Glutamatergic neuron (in vitro differentiated cells): ENCODE measurements around the gene DOCK10. TPM values are rescaled to one million over a fixed set of nuclear protein-coding genes. Genes with fewer than 3 reads are reported as not detected.

ENCODE experiments used
- DNase-seq: peaks from one replicate; pipeline ENCODE4 v3.0.0; 2022
- H3K27ac Mint-ChIP-seq: one replicate; pipeline ENCODE4 v1.8.0; 2020; ENCODE audit warnings: mild to moderate bottlenecking, mixed read lengths, inconsistent platforms; ENCODE audit not compliant: unreplicated experiment
- H3K27me3 Mint-ChIP-seq: one replicate; pipeline ENCODE4 v1.8.0; 2020; ENCODE audit warnings: mild to moderate bottlenecking, moderate library complexity, mixed read lengths, inconsistent platforms; ENCODE audit not compliant: unreplicated experiment
- H3K36me3 Mint-ChIP-seq: one replicate; pipeline ENCODE4 v1.8.0; 2020; ENCODE audit warnings: mild to moderate bottlenecking, mixed read lengths, inconsistent platforms; ENCODE audit not compliant: unreplicated experiment
- H3K4me1 Mint-ChIP-seq: one replicate; pipeline ENCODE4 v1.8.0; 2020; ENCODE audit warnings: mild to moderate bottlenecking, low read depth, mixed read lengths, inconsistent platforms; ENCODE audit not compliant: unreplicated experiment
- H3K4me3 Mint-ChIP-seq: one replicate; pipeline ENCODE4 v1.8.0; 2020; ENCODE audit warnings: mild to moderate bottlenecking, mixed read lengths, inconsistent platforms; ENCODE audit not compliant: unreplicated experiment
- H3K9me3 Mint-ChIP-seq: one replicate; pipeline ENCODE4 v1.8.0; 2020; ENCODE audit warnings: mild to moderate bottlenecking, moderate library complexity, mixed read lengths, inconsistent platforms; ENCODE audit not compliant: unreplicated experiment
- CTCF ChIP-seq: fragments of 200-600 bp; sonication (generic); IDR thresholded peaks from one replicate; pipeline ENCODE4 v1.5.0; 2021; ENCODE audit not compliant: partially characterized antibody, unreplicated experiment
- total RNA-seq: library from RNA; stranded (reverse); fragmentation: NEBNext Ultra II Directional; extraction: Animal tissue kit (Norgen Biotek cat#: 25700); gene quantifications from one replicate; pipeline ENCODE4 v1.2.1, GENCODE V29; 2021; ENCODE audit not compliant: unreplicated experiment

Gene DOCK10
- total RNA-seq, 1 donor from 2014 or later, result 1.1 TPM

- TF ChIP-seq CTCF, result no peak
- Mint-ChIP-seq H3K27me3 (peaks cover 3% of the 10 kb centered on the region), H3K36me3 (no peaks in the 10 kb centered on the region), H3K27ac (no peak overlapping the region), H3K4me3 (no peak overlapping the region), H3K4me1 (no peaks in the 10 kb centered on the region), H3K9me3 (peaks cover 4% of the 10 kb centered on the region)
- no peak for DNase-seq
Observed at GRCh38 chr2:225083276-225083675, 41.0 kb upstream of the DOCK10 start.

GRCh38 chr2:225076125-225076524 lies 33.9 kb upstream of the DOCK10 start:
- Mint-ChIP-seq H3K36me3 (no peaks in the 10 kb centered on the region), H3K27ac (no peak overlapping the region), H3K4me1 (peaks cover 4% of the 10 kb centered on the region), H3K27me3 (no peaks in the 10 kb centered on the region), H3K4me3 (no peak overlapping the region), H3K9me3 (peaks cover 4% of the 10 kb centered on the region)
- no peak for DNase-seq
- no peak for TF ChIP-seq CTCF

- Mint-ChIP-seq H3K4me1 (peaks cover 11% of the 10 kb centered on the region), H3K27ac (no peak overlapping the region), H3K4me3 (no peak overlapping the region), H3K9me3 (peaks cover 4% of the 10 kb centered on the region), H3K36me3 (no peaks in the 10 kb centered on the region), H3K27me3 (no peaks in the 10 kb centered on the region)
- DNase-seq, result no peak
- TF ChIP-seq CTCF, result no peak
Observed at GRCh38 chr2:225074919-225075681, 32.8 kb upstream of the DOCK10 start.

- TF ChIP-seq CTCF, result no peak
- H3K4me3 Mint-ChIP-seq, result no peak overlapping the region
- peaks cover 11% of the 10 kb centered on the region for H3K4me1 Mint-ChIP-seq
- no peaks in the 10 kb centered on the region for H3K27me3 Mint-ChIP-seq
- H3K9me3 Mint-ChIP-seq, result no peaks in the 10 kb centered on the region
- no peak for DNase-seq
- no peak overlapping the region for H3K27ac Mint-ChIP-seq
- H3K36me3 Mint-ChIP-seq, result no peaks in the 10 kb centered on the region
Observed at GRCh38 chr2:225074366-225074765, 32.1 kb upstream of the DOCK10 start.

- Mint-ChIP-seq H3K27ac (no peak overlapping the region), H3K27me3 (no peaks in the 10 kb centered on the region), H3K4me1 (peaks cover 11% of the 10 kb centered on the region), H3K4me3 (no peak overlapping the region), H3K9me3 (no peaks in the 10 kb centered on the region), H3K36me3 (no peaks in the 10 kb centered on the region)
- TF ChIP-seq CTCF, result no peak
- no peak for DNase-seq
Observed at GRCh38 chr2:225073198-225073597, 30.9 kb upstream of the DOCK10 start.
